ENCODE results near the gene RASSF3. TPM values are rescaled to one million over a fixed set of nuclear protein-coding genes. Genes with fewer than 3 reads are reported as not detected.

RASSF3 gene
- total RNA-seq, 2 experiments from 2014 or later, result 118 to 127 TPM

DNA sequence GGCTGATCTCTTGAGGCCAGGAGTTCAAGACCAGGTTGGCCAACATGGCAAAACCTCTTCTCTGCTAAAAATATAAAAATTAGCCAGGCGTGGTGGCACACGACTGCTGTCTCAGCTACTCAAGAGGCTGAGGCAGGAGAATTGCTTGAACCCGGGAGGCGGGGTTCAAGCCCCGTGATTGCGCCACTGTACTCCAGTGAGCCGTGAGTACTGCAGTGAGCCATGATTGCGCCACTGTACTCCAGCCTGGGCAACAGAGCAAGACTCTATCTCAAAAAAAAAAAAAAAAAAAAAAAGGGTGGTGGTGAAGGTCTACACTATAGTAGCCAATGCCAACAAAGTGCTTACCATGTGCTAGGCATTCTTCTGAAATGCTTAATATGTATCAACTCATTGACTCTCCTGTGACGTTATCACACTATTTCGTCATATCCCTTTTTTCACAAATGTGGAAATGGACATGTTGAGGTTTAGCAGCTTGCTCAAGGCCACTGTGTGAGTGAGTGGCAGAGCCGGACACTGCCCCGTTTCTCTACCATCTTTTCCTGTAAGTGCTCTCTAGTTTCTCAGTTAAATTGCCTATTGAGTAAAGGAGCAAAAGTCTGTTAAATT is 89.3 kb downstream of the RASSF3 start:
- peaks cover 48% of the 10 kb centered on the region for H3K4me1 ChIP-seq (ENCODE audit: insufficient read depth, low read length)
- POLR2A ChIA-PET, result interaction anchor here (0.7 to 26.2 kb wide), 3 partner anchors 30 to 134 kb away, joined by 3 to 808 read pairs (median 3); no protein-coding TSS in a partner anchor
- intact Hi-C loops (cut with DNase I, micrococcal nuclease), result loop anchor here (2.0 to 10.0 kb wide), 4 partner anchors 15 to 295 kb away; partner anchors contain the start of gene XPOT (in 1 of the 2)
- H3K27me3 Mint-ChIP-seq, result no peaks in the 10 kb centered on the region
- peaks cover 71% of the 10 kb centered on the region for H3K36me3 Mint-ChIP-seq (ENCODE audit: low read depth)
- DNase-seq (peak in 2 of 14 experiments; percentile 60 to 66), ATAC-seq (ENCODE audit: poor library complexity) (no peak)
- H3K27ac Mint-ChIP-seq, result peak overlapping the region; percentile 81
- H3K27me3 ChIP-seq (ENCODE audit: control insufficient read depth in 1 of 2, insufficient read depth in 2 of 2, low read length in 2 of 2), result no peaks in the 10 kb centered on the region
- H3K9me3 ChIP-seq (ENCODE audit: control insufficient read depth in 1 of 2, insufficient read depth in 1 of 2, low read length in 2 of 2), result no peaks in the 10 kb centered on the region
- TF ChIP-seq, protein P1, sequence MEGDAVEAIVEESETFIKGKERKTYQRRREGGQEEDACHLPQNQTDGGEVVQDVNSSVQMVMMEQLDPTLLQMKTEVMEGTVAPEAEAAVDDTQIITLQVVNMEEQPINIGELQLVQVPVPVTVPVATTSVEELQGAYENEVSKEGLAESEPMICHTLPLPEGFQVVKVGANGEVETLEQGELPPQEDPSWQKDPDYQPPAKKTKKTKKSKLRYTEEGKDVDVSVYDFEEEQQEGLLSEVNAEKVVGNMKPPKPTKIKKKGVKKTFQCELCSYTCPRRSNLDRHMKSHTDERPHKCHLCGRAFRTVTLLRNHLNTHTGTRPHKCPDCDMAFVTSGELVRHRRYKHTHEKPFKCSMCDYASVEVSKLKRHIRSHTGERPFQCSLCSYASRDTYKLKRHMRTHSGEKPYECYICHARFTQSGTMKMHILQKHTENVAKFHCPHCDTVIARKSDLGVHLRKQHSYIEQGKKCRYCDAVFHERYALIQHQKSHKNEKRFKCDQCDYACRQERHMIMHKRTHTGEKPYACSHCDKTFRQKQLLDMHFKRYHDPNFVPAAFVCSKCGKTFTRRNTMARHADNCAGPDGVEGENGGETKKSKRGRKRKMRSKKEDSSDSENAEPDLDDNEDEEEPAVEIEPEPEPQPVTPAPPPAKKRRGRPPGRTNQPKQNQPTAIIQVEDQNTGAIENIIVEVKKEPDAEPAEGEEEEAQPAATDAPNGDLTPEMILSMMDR (IDR thresholded peaks at IDR 0.05), result no peak
- H3K36me3 ChIP-seq (ENCODE audit: insufficient read depth, low read length), result peaks cover 48% of the 10 kb centered on the region
- no peaks in the 10 kb centered on the region for H3K9me3 Mint-ChIP-seq
- no peak overlapping the region for H3K4me3 Mint-ChIP-seq
- no peak overlapping the region for H3K27ac ChIP-seq (ENCODE audit: low read depth in 1 of 2, low read length in 2 of 2)
- H3K4me3 ChIP-seq (ENCODE audit: low read length), result no peak overlapping the region
- H3K4me1 Mint-ChIP-seq (ENCODE audit: low read depth), result peaks cover 62% of the 10 kb centered on the region
- CTCF ChIA-PET, result interaction anchor here (1.3 to 5.3 kb wide), 2 partner anchors 91 to 150 kb away, joined by 3 to 34 read pairs; no protein-coding TSS in a partner anchor

GRCh38 chr12:64700532-64700931 is 90.2 kb downstream of the RASSF3 start:
- DNase-seq (no peak), ATAC-seq (ENCODE audit: poor library complexity) (no peak)
- TF ChIP-seq, protein P1 (IDR thresholded peaks at IDR 0.05), result no peak
- peaks cover 39% of the 10 kb centered on the region for H3K36me3 ChIP-seq (ENCODE audit: insufficient read depth, low read length)
- Mint-ChIP-seq H3K27ac (peak overlapping the region; percentile 81), H3K9me3 (no peaks in the 10 kb centered on the region), H3K27me3 (no peaks in the 10 kb centered on the region), H3K4me1 (ENCODE audit: low read depth) (peaks cover 57% of the 10 kb centered on the region), H3K36me3 (ENCODE audit: low read depth) (peaks cover 70% of the 10 kb centered on the region), H3K4me3 (peak overlapping the region; percentile 30)
- no peaks in the 10 kb centered on the region for H3K27me3 ChIP-seq (ENCODE audit: control insufficient read depth in 1 of 2, insufficient read depth in 2 of 2, low read length in 2 of 2)
- H3K4me3 ChIP-seq (ENCODE audit: low read length), result no peak overlapping the region
- no peaks in the 10 kb centered on the region for H3K9me3 ChIP-seq (ENCODE audit: control insufficient read depth in 1 of 2, insufficient read depth in 1 of 2, low read length in 2 of 2)
- ChIA-PET POLR2A (interaction anchor here (1.9 to 26.2 kb wide), 2 partner anchors 31 to 91 kb away, joined by 6 to 808 read pairs; partner anchors contain the start of gene RASSF3), CTCF (interaction anchor here (0.7 to 5.3 kb wide), 3 partner anchors 92 to 151 kb away, joined by 3 to 34 read pairs (median 3); no protein-coding TSS in a partner anchor)
- peak overlapping the region; percentile 13 to 59 for H3K27ac ChIP-seq (ENCODE audit: low read depth in 1 of 2, low read length in 2 of 2)
- intact Hi-C loops (cut with DNase I, micrococcal nuclease), result no loop called here
- H3K4me1 ChIP-seq (ENCODE audit: insufficient read depth, low read length), result peaks cover 39% of the 10 kb centered on the region

DNA sequence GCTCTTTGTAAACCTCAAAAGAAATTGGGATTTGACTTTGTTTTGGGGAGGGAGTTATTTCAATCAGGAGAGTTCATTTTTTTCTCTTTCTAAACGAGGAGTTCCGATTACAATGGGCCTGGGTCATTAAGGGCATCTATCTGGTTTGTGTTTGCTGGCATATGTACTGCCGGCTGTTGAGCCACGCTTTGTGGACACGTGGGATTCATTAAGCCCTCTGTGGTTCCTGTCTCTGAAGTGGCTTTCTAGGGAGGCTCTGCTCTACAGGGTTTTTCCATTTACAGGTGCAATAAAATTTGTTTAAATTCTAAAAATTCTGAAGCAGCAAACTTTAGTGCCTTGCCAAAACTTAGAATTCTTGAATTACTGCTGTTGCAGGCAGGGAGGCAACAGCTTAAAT is 91.0 kb downstream of the RASSF3 start:
- peaks cover 67% of the 10 kb centered on the region for H3K36me3 Mint-ChIP-seq (ENCODE audit: low read depth)
- H3K4me1 Mint-ChIP-seq (ENCODE audit: low read depth), result peaks cover 53% of the 10 kb centered on the region
- Histone ChIP-seq H3K4me1 (ENCODE audit: insufficient read depth, low read length) (peaks cover 33% of the 10 kb centered on the region), H3K4me3 (ENCODE audit: low read length) (no peak overlapping the region), H3K36me3 (ENCODE audit: insufficient read depth, low read length) (peaks cover 32% of the 10 kb centered on the region), H3K9me3 (ENCODE audit: control insufficient read depth in 1 of 2, insufficient read depth in 1 of 2, low read length in 2 of 2) (no peaks in the 10 kb centered on the region), H3K27ac (ENCODE audit: low read depth in 1 of 2, low read length in 2 of 2) (peak overlapping the region in 1 of 2 donors; percentile 59), H3K27me3 (ENCODE audit: control insufficient read depth in 1 of 2, insufficient read depth in 2 of 2, low read length in 2 of 2) (no peaks in the 10 kb centered on the region)
- peak overlapping the region; percentile 22 for H3K4me3 Mint-ChIP-seq
- no peaks in the 10 kb centered on the region for H3K9me3 Mint-ChIP-seq
- peak overlapping the region; percentile 81 for H3K27ac Mint-ChIP-seq
- DNase-seq (peak in 2 of 14 experiments; percentile 45 to 49), ATAC-seq (ENCODE audit: poor library complexity) (no peak)
- intact Hi-C loops (cut with DNase I, micrococcal nuclease), result no loop called here
- TF ChIP-seq, protein P1 (IDR thresholded peaks at IDR 0.05), result no peak
- ChIA-PET CTCF (interaction anchor here (0.6 to 5.3 kb wide), 2 partner anchors 89 to 151 kb away, joined by 4 to 34 read pairs; no protein-coding TSS in a partner anchor), POLR2A (interaction anchor here (1.9 to 26.2 kb wide), 2 partner anchors 31 to 92 kb away, joined by 6 to 808 read pairs; partner anchors contain the start of gene RASSF3)
- no peaks in the 10 kb centered on the region for H3K27me3 Mint-ChIP-seq
